NCI-H1694 treated with DMSO at 0.1 percent for 48 hours (cell line): ENCODE results near the gene NFE2L3.
"Not testable (repeated sequence)": the region's sequence is repeated elsewhere in the genome, so short reads cannot be mapped to it uniquely, and the experiment has no call there.

Experiments
- DNase-seq: peaks from one replicate; lab custom pipeline; 2025; lab: John Stamatoyannopoulos, UW

Gene NFE2L3

GRCh38 chr7:26187380-26188205, 35.6 kb downstream of the NFE2L3 start:
- DNase-seq: no peak

GRCh38 chr7:26188206-26188956, 36.4 kb downstream of the NFE2L3 start:
- no peak for DNase-seq

- DNase-seq: no peak
Measured at GRCh38 chr7:26188957-26189541, 37.1 kb downstream of the NFE2L3 start.

GRCh38 chr7:26189697-26190096, 37.7 kb downstream of the NFE2L3 start:
- no peak for DNase-seq

- no peak for DNase-seq
Measured at GRCh38 chr7:26190417-26190869, 38.4 kb downstream of the NFE2L3 start.

GRCh38 chr7:26191233-26191973, 39.4 kb downstream of the NFE2L3 start:
- DNase-seq: no peak

GRCh38 chr7:26191974-26192479, 40.0 kb downstream of the NFE2L3 start:
- DNase-seq: no peak

GRCh38 chr7:26192485-26193087, 40.6 kb downstream of the NFE2L3 start:
- DNase-seq: no peak

GRCh38 chr7:26193432-26194207, 41.6 kb downstream of the NFE2L3 start:
- DNase-seq: no peak

- not testable (repeated sequence) for DNase-seq
Measured at GRCh38 chr7:26194764-26195163, 42.8 kb downstream of the NFE2L3 start.

GRCh38 chr7:26195182-26195581, 43.2 kb downstream of the NFE2L3 start:
- DNase-seq: no peak

GRCh38 chr7:26195867-26196657, 44.1 kb downstream of the NFE2L3 start:
- no peak for DNase-seq

- no peak for DNase-seq
Measured at GRCh38 chr7:26197153-26198115, 45.4 kb downstream of the NFE2L3 start.

GRCh38 chr7:26198133-26198780, 46.3 kb downstream of the NFE2L3 start:
- peak; percentile 56 for DNase-seq

- no peak for DNase-seq
Measured at GRCh38 chr7:26198781-26199169, 46.8 kb downstream of the NFE2L3 start.

GRCh38 chr7:26199301-26200037, 47.5 kb downstream of the NFE2L3 start:
- DNase-seq: no peak

- DNase-seq: peak; percentile 50
Measured at GRCh38 chr7:26200038-26200443, 48.0 kb downstream of the NFE2L3 start.
